OCI-LY1 (cell line): ENCODE results near the gene CYTH3.

Experiments
- H2AFZ ChIP-seq: fragments of 200-600 bp; sonication (generic), shearing (Covaris generic); 2 replicates; pipeline ENCODE4 v1.6.0; 2014; ENCODE audit warnings: antibody characterized with exemption, mild to moderate bottlenecking, low read length
- H3F3A ChIP-seq: fragments of 200-600 bp; sonication (generic), shearing (Covaris generic); 2 replicates; pipeline ENCODE4 v1.6.0; 2014; ENCODE audit warnings: mild to moderate bottlenecking, antibody characterized with exemption, low read length, moderate library complexity; ENCODE audit not compliant: insufficient read depth
- H3K27ac ChIP-seq: fragments of 200-600 bp; sonication (generic); 2 replicates; pipeline ENCODE4 v1.5.1; 2014; ENCODE audit warnings: low read length, mixed run types, mild to moderate bottlenecking, low read depth; ENCODE audit not compliant: poor library complexity, severe bottlenecking
- H3K27me3 ChIP-seq: fragments of 200-600 bp; sonication (generic); 2 replicates; pipeline ENCODE4 v1.6.0; 2014; ENCODE audit warnings: antibody characterized with exemption, mild to moderate bottlenecking, low read length, moderate library complexity; ENCODE audit not compliant: insufficient read depth
- H3K36me3 ChIP-seq: fragments of 200-600 bp; sonication (generic); 2 replicates; pipeline ENCODE4 v1.6.1; 2014; ENCODE audit warnings: mild to moderate bottlenecking, antibody characterized with exemption, low read length, moderate library complexity, mixed read lengths; ENCODE audit not compliant: insufficient read depth
- H3K4me1 ChIP-seq: fragments of 200-600 bp; sonication (generic); 2 replicates; pipeline ENCODE4 v1.5.1; 2014; ENCODE audit warnings: mild to moderate bottlenecking, low read length, moderate library complexity; ENCODE audit not compliant: insufficient read depth, severe bottlenecking
- H3K4me2 ChIP-seq: fragments of 200-600 bp; sonication (generic), shearing (Covaris generic); 2 replicates; pipeline ENCODE4 v1.6.1; 2014; ENCODE audit warnings: low read length
- H3K4me3 ChIP-seq: fragments of 200-600 bp; sonication (generic); 2 replicates; pipeline ENCODE4 v1.5.1; 2014; ENCODE audit warnings: low read length, low read depth, mild to moderate bottlenecking, mixed read lengths; ENCODE audit not compliant: poor library complexity, severe bottlenecking
- H3K79me2 ChIP-seq: fragments of 200-600 bp; shearing (Covaris generic); 2 replicates; pipeline ENCODE4 v1.6.1; 2016; ENCODE audit warnings: mixed run types, low read length, mixed read lengths; ENCODE audit not compliant: insufficient read depth
- H3K9ac ChIP-seq: fragments of 200-600 bp; sonication (generic), shearing (Covaris generic); 2 replicates; pipeline ENCODE4 v1.6.1; 2014; ENCODE audit warnings: mild to moderate bottlenecking, low read length, mixed read lengths
- H3K9me2 ChIP-seq: fragments of 200-600 bp; sonication (generic), shearing (Covaris generic); 2 replicates; pipeline ENCODE4 v1.6.1; 2014; ENCODE audit warnings: low read depth, mild to moderate bottlenecking, low read length, mixed read lengths
- H3K9me3 ChIP-seq: fragments of 200-600 bp; shearing (Covaris generic); 2 replicates; pipeline ENCODE4 v1.6.1; 2014; ENCODE audit warnings: low read length, mixed read lengths
- H4K20me1 ChIP-seq: fragments of 200-600 bp; sonication (generic), shearing (Covaris generic); 2 replicates; pipeline ENCODE4 v1.6.0; 2016; ENCODE audit warnings: mild to moderate bottlenecking, low read length; ENCODE audit not compliant: insufficient read depth
- CTCF ChIP-seq: fragments of 200-600 bp; sonication (generic), shearing (Covaris generic); IDR thresholded peaks from 2 replicates; pipeline ENCODE4 v1.5.1; 2017; ENCODE audit warnings: mild to moderate bottlenecking, antibody characterized with exemption, low read length, moderate library complexity, mixed read lengths
- EZH2 ChIP-seq: fragments of 200-600 bp; sonication (generic), shearing (Covaris generic); IDR thresholded peaks from 2 replicates; pipeline ENCODE4 v1.8.0; 2017; ENCODE audit warnings: borderline replicate concordance, mixed run types, mild to moderate bottlenecking, antibody characterized with exemption, low read length, moderate library complexity, mixed read lengths

Gene CYTH3

DNA sequence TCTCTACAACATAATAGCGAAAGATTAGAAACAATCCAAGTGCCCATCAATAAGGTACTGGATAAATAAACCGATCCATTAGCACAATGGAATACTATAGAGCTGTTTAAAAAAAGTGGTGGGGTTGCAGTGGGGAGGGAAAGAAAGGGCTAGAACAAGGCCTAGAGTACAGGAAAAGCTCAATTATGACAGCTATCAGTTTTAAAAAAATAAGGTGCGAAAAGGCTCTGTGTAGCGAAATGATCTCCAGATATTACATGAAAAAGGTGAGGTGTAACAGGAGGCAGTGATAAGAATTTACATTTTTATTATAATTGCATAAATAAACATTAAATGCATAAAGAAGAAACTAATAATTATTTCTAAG lies 30.8 kb downstream of the CYTH3 start:
- Histone ChIP-seq H3K27me3 (no peaks in the 10 kb centered on the region; the same call in 1 of the 2 replicates), H3K79me2 (no peaks in the 10 kb centered on the region), H2AFZ (no peak overlapping the region), H3K4me2 (no peak overlapping the region), H3K9me2 (no peaks in the 10 kb centered on the region), H3F3A (no peaks in the 10 kb centered on the region), H3K36me3 (no peaks in the 10 kb centered on the region), H3K4me1 (no peaks in the 10 kb centered on the region), H3K9me3 (no peaks in the 10 kb centered on the region), H4K20me1 (no peaks in the 10 kb centered on the region), H3K4me3 (no peak overlapping the region), H3K9ac (no peak overlapping the region), H3K27ac (no peak overlapping the region)
- TF ChIP-seq CTCF (no peak), EZH2 (no peak)

DNA sequence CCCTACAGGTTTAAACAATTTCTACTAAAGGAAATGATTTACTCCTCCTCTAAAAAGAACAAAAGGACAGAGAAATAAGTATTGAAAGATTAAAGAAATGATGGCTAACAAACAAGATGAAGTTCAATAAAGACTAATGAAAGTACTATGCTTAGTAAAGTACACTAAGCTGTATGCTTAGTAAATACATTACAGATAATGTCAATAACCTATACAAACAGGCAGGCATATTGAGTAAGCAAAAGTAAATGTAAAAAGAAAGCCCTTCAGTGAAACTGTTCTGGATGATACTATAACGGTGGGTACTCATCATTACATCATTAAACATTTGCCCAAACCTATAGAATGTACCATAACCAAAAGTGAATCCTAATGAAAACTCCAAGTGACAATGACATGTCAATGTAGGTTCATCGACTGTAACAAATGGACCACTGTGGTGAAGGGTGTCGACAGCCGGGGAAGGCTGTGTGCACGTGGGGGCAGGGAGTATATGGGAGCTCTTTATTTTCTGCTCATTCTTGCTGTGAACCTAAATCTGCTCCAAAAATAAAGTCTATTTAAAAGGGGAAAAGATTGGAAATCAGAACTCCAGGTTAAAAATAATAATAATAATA lies 34.0 kb downstream of the CYTH3 start:
- H3K4me3 ChIP-seq: no peak overlapping the region
- no peak overlapping the region for H3K27ac ChIP-seq
- no peak overlapping the region for H3K9ac ChIP-seq
- no peak for TF ChIP-seq EZH2
- TF ChIP-seq CTCF: no peak
- no peaks in the 10 kb centered on the region for H3K9me3 ChIP-seq
- no peak overlapping the region for H3K4me2 ChIP-seq
- no peaks in the 10 kb centered on the region for H3K4me1 ChIP-seq
- H3F3A ChIP-seq: no peaks in the 10 kb centered on the region
- no peaks in the 10 kb centered on the region for H3K36me3 ChIP-seq
- H3K79me2 ChIP-seq: no peaks in the 10 kb centered on the region
- no peaks in the 10 kb centered on the region for H3K9me2 ChIP-seq
- no peak overlapping the region for H2AFZ ChIP-seq
- no peaks in the 10 kb centered on the region for H4K20me1 ChIP-seq
- H3K27me3 ChIP-seq: no peaks in the 10 kb centered on the region; the same call in 1 of the 2 replicates

GRCh38 chr7:6237730-6238129 lies 34.7 kb downstream of the CYTH3 start:
- TF ChIP-seq CTCF (no peak), EZH2 (no peak)
- Histone ChIP-seq H3K4me1 (no peaks in the 10 kb centered on the region), H3K4me3 (no peak overlapping the region), H3K9ac (no peak overlapping the region), H2AFZ (no peak overlapping the region), H3K36me3 (no peaks in the 10 kb centered on the region), H3K27me3 (no peaks in the 10 kb centered on the region), H3K9me3 (no peaks in the 10 kb centered on the region), H3K9me2 (no peaks in the 10 kb centered on the region), H3K79me2 (no peaks in the 10 kb centered on the region), H4K20me1 (no peaks in the 10 kb centered on the region), H3F3A (no peaks in the 10 kb centered on the region), H3K27ac (no peak overlapping the region), H3K4me2 (no peak overlapping the region)
